DMS153 treated with DMSO at 0.1 percent for 48 hours (cell line): Measurements from ENCODE around the gene CSTF3.
"Not testable (repeated sequence)": the region's sequence is repeated elsewhere in the genome, so short reads cannot be mapped to it uniquely, and the experiment has no call there.

Source experiments
- DNase-seq: peaks from one replicate; lab custom pipeline; 2025; ENCODE audit not compliant: unreplicated experiment; lab: John Stamatoyannopoulos, UW

Gene CSTF3

GRCh38 chr11:33094157-33094556 lies 67.1 kb downstream of the CSTF3 start:
- no peak for DNase-seq

DNA sequence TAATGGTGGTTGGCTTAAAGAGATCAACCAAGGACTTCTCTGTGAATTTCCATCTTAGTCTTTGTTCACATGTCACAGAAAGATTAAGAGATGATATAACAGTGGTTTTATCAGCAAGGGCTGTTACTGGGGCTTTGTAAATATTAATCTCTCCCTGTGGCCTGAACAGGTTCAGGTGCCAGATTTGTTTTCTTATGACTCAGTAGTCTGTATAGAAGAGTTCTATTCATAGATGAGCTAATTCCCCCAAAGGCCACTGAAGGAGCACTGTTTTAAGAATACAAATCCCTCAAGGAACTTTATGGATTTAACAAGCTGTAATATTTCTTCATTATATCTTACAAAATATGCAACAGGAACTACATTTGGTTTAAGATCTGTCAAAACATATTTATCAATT lies 71.5 kb downstream of the CSTF3 start:
- DNase-seq, result no peak

- DNase-seq, result no peak
Measured at GRCh38 chr11:33086017-33086416, 75.3 kb downstream of the CSTF3 start.

GRCh38 chr11:33083918-33084317 lies 77.4 kb downstream of the CSTF3 start:
- no peak for DNase-seq

DNA sequence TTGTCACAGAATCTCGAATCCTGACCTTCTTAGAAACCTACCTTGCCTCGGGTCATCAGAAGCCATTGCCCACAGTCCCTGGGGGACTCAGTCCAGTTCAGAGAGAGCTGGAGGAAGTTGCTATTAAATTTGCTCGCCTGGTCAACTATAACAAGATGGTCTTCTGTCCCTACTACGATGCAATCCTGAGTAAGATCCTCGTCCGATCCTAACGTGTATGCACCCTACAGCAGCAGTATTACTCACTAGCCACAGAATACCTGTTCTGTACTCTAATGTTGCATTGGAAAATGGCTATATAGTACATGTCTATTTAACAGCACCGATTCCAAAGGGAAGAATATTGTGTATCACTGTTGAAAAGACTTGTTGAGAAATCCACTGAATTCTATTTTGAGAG lies 88.8 kb downstream of the CSTF3 start:
- DNase-seq, result no peak

DNA sequence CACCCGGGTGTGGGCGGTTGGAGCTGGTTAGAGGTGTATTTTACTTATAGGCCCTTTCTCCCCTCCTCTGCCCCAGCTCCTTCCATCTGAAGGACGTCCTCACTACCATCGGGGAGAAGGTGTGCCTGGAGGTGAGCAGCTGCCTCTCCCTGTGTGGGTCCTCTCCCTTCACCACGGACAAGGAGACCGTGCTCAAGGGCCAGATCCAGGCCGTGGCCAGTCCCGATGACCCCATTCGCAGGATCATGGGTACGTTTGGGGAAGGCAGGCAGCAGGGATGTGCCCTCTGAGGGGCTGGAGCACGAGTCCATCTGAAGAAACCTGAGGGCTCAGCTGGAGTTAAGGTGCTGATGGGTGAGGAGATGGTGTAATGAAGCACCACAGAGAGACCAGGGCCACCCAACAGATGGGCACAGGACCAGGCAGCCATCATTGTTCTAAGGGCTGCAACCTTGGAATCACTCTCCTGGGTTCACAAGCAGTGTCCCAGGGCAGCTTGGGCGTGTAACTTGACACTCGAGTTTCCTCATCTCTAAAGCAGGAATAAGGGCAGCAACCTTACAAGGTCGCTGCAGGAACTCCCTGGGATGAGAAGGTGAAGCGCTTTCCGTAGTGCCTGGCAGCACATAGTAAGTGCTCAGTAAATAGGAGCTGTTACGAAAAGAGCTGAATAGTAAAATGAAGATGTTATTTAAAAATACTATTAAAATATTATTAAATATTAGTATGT lies 92.5 kb downstream of the CSTF3 start:
- DNase-seq, result no peak

DNA sequence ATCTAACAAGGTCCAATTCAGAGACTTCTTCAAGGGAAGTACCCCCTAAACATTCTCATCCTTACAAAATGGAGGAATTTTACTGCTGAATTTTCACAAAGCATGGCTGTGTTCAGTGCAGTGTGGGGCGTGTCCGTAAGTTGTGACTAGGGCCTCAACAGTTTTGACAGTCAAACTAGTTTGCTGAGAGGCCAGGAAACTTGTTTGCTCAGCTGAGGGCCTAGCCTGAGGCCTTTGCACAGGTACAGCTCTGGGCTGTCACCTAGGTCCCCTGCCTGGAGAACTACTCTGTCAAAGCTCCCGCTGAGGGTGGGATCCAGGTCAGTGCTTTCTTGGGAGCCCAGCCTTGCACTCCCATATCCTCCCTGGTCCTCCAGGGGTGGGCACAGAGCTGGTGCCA lies 94.0 kb downstream of the CSTF3 start:
- no peak for DNase-seq

GRCh38 chr11:33065445-33066178 lies 95.7 kb downstream of the CSTF3 start:
- peak; percentile 8 for DNase-seq

- DNase-seq, result no peak
Measured at GRCh38 chr11:33064866-33065265, 96.4 kb downstream of the CSTF3 start.

DNA sequence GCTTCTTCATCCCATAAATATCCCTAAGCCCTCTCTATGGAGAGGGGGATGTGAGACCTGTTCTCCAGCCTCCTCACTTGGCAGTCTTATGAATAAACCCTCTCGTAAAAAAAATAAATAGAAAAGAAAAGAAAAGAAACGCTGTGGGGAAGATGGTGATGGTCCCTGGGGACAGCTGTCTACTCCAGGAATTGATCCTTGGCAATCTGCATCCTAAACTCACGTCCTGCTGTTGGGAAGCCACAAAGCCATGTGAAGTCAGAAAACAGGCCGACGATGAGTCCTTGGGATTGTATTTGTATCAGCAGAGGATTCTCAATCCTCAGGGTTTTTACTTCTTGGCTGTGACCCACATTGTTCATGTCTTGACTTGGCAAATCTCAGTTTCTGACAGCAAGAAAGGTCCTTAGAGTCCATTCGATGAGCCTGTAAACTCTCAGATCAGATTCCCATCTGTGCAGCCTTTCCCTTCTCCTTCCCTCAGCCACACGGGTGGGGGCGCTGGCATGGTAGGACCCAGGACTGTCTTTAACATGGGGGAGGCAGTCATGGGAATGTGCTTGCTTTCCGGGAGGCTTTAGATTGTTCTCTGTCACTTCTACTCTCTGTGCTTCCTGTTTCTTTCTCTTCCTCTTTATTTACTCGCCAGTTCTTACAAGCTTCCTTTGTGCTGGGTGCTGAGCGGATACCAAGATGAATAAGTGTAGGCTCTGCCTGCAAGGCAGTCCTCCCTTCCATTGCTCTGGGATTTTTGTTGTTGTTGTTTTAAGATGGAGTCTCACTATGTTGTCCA lies 97.1 kb downstream of the CSTF3 start:
- DNase-seq, result no peak

GRCh38 chr11:33063326-33063881 lies 97.9 kb downstream of the CSTF3 start:
- no peak for DNase-seq

DNA sequence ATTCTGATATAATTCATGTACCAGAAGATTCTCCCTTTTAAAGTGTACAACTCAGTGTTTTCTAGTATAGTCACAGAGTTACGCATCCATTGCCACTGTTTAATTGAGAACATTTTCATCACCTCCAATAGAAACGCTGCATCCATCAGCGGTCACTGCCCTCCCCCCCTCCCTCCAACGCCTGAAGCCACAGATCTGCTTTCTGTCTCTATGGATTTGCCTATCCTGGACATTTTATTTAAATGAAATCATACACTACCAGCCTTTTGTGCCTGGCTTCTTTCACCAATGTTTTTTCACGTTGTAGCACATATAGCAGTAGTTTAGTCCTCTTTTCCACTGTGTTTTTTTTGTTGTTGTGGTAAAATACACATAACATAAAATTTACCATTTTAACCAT lies 99.1 kb downstream of the CSTF3 start:
- no peak for DNase-seq

DNA sequence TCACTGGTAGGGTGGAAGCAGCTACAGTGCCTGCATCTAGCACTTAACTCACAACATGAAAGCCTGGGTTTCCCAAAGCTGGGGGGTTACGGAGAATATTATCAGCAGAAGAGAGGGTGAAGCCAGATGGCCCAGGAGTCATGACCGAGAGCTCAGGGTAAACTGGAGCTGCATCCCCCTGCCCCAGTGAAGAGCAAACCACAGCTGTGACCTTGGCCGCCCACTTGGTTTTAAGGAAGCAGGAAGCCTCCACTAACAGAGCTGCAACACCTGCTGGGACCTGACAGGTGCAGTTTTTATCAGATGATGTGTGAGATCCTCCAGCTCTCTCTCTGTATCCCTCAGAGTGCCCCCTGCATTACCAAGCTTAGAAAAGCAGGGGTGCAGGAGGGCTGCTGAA lies 101.0 kb downstream of the CSTF3 start:
- no peak for DNase-seq

GRCh38 chr11:33059331-33060007 lies 101.8 kb downstream of the CSTF3 start:
- DNase-seq, result no peak

DNA sequence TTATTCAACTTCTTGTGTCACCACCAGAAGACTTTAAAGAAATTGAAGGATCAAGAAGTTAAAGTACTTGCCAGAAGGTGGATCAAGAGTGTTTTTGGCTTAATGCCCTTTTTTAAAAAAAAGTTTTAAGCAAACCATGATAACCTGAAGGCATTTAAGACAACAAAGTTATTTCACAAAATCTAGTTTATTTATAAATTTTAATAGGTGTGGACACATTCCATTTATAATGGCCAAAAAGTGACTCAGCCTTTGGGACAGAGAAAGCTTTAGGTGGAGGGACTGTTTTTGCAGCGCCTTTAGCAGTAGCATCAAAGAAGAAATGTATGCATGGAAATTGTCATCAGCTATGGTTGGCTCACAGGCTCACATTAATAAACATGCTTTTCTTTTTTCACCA lies 104.0 kb downstream of the CSTF3 start:
- DNase-seq, result no peak

DNA sequence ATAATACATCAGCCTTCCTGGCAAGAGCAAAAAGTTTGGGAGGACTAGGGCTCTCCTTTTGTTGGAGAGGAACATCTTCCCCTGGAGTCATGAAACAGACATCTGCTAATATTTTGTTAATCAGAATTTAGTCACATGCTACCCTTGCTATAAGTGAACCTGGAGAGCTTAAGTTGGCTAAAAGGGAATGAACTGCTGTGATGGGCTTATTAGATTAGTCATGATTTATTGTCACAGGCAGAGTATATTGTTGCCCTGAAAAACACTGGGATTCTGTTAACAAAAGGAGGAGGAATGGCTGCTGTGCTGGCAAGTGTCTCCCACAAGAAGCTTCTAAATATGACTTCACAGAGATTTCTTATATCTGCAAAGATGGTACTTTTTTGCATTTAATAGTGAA lies 105.9 kb downstream of the CSTF3 start:
- DNase-seq, result no peak

- DNase-seq, result no peak
Measured at GRCh38 chr11:33052231-33052630, 109.0 kb downstream of the CSTF3 start.

- DNase-seq, result peak; percentile 55
Measured at GRCh38 chr11:33049565-33050408, 111.5 kb downstream of the CSTF3 start.

DNA sequence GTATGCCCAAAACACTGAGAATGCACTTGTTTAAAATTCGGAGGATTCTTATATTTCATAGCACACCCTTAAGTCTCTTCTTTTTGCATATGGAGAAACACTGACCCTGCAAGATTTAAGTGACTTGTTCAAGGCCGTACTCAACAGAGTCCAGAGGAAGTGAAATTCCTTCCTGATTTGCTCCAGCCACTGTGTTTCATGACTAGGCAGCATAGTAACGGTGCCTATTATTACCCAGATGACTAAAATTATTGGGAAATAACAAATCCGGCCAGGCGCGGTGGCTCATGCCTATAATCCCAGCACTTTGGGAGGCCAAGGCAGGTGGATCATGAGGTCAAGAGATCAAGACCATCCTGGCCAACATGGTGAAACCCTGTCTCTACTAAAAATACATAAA lies 112.6 kb downstream of the CSTF3 start:
- DNase-seq, result not testable (repeated sequence)
